NCI-H1694 treated with DMSO at 0.1 percent for 48 hours (cell line): ENCODE results near the gene PKHD1.

Experiments used
- DNase-seq: peaks from one replicate; lab custom pipeline; 2025; lab: John Stamatoyannopoulos, UW

The PKHD1 gene

GRCh38 chr6:52087498-52087999 is at the start of gene PKHD1:
Gene PKHD1 (minus strand): TSS chr6:52087613. CDS start chr6:52084933, 2,680 bp downstream.
- DNase-seq = no peak

GRCh38 chr6:52136934-52137467 is 49.6 kb upstream of the PKHD1 start:
- DNase-seq = no peak

- DNase-seq = no peak
These were observed 48.6 kb upstream of the PKHD1 start for GRCh38 chr6:52136055-52136454.

- no peak for DNase-seq
These were observed 47.8 kb upstream of the PKHD1 start for GRCh38 chr6:52135217-52135616.

GRCh38 chr6:52134011-52134410 is 46.6 kb upstream of the PKHD1 start:
- no peak for DNase-seq

GRCh38 chr6:52133324-52133723 is 45.9 kb upstream of the PKHD1 start:
- DNase-seq = no peak

GRCh38 chr6:52132292-52132691 is 44.9 kb upstream of the PKHD1 start:
- DNase-seq = no peak

GRCh38 chr6:52130440-52130839 is 43.0 kb upstream of the PKHD1 start:
- no peak for DNase-seq

GRCh38 chr6:52127957-52128356 is 40.5 kb upstream of the PKHD1 start:
- DNase-seq = no peak

- DNase-seq = no peak
These were observed 38.8 kb upstream of the PKHD1 start for GRCh38 chr6:52126231-52126630.

GRCh38 chr6:52125572-52125971 is 38.2 kb upstream of the PKHD1 start:
- no peak for DNase-seq

GRCh38 chr6:52125139-52125538 is 37.7 kb upstream of the PKHD1 start:
- no peak for DNase-seq

GRCh38 chr6:52124126-52125121 is 37.0 kb upstream of the PKHD1 start:
- DNase-seq = no peak

- DNase-seq = no peak
These were observed 35.8 kb upstream of the PKHD1 start for GRCh38 chr6:52123251-52123650.

GRCh38 chr6:52117352-52117751 is 29.9 kb upstream of the PKHD1 start:
- no peak for DNase-seq

- no peak for DNase-seq
These were observed 29.2 kb upstream of the PKHD1 start for GRCh38 chr6:52116605-52116948.

GRCh38 chr6:52115891-52116604 is 28.6 kb upstream of the PKHD1 start:
- no peak for DNase-seq

GRCh38 chr6:52115145-52115741 is 27.8 kb upstream of the PKHD1 start:
- DNase-seq = no peak

GRCh38 chr6:52109171-52109571 is 21.8 kb upstream of the PKHD1 start:
- no peak for DNase-seq

- no peak for DNase-seq
These were observed 20.7 kb upstream of the PKHD1 start for GRCh38 chr6:52108128-52108527.

GRCh38 chr6:52106994-52107393 is 19.6 kb upstream of the PKHD1 start:
- DNase-seq = no peak

- DNase-seq = no peak
These were observed 17.6 kb upstream of the PKHD1 start for GRCh38 chr6:52104979-52105378.
